ENCODE measurements around the gene ARID3A. TPM values are rescaled to one million over a fixed set of nuclear protein-coding genes. Genes with fewer than 3 reads are reported as not detected.

Gene ARID3A
- total and polyA plus RNA-seq, 2 experiments from 2014 or later = 2.8 to 8.5 TPM

- no peak overlapping the region for H3K4me2 ChIP-seq (ENCODE audit: unreplicated experiment)
- H3K9me2 ChIP-seq (ENCODE audit: insufficient read depth) = no peaks in the 10 kb centered on the region
- H3K36me3 ChIP-seq (ENCODE audit: low read depth) = no peaks in the 10 kb centered on the region
- WGBS, 2 experiments (ENCODE audit: low coverage in 1 of 2, low lambda C conversion rate in 2 of 2, missing lambda C conversion rate in 2 of 2) = 62 to 80% methylated on average over 5 of the region's 5 CpGs
- H3K9me3 ChIP-seq (ENCODE audit: low read depth) = no peaks in the 10 kb centered on the region
- H3K27ac ChIP-seq = no peak overlapping the region; the same call in 1 of the 2 replicates
- H3K9ac ChIP-seq = peak overlapping the region; percentile 94; the same call in 1 of the 2 replicates
- DNase-seq = no peak
- no peaks in the 10 kb centered on the region for H3K27me3 ChIP-seq (replicated peaks; ENCODE audit: insufficient read depth)
- H3F3A ChIP-seq (ENCODE audit: insufficient read depth) = peaks cover 17% of the 10 kb centered on the region
- peaks cover 33% of the 10 kb centered on the region for H3K4me1 ChIP-seq (ENCODE audit: insufficient read depth)
- in situ Hi-C loops (cut with MboI) = no loop called here
- TF ChIP-seq EZH2phosphoT487 (IDR thresholded peaks at IDR 0.05; ENCODE audit: insufficient read depth, low read depth) (no peak), EZH2 (IDR thresholded peaks at IDR 0.05; ENCODE audit: insufficient read depth, poor library complexity, severe bottlenecking) (no peak)
- H3K79me2 ChIP-seq (ENCODE audit: insufficient read depth) = peaks cover 75% of the 10 kb centered on the region
- 0 out of 2 replicates have a peak overlapping the region, but pooled peaks have one; percentile 85 for H3K4me3 ChIP-seq
- no peaks in the 10 kb centered on the region; the same call in 1 of the 2 replicates for H4K20me1 ChIP-seq (ENCODE audit: insufficient read depth)
- H2AFZ ChIP-seq = no peak overlapping the region
These were observed 92.6 kb downstream of the ARID3A start for GRCh38 chr19:1018393-1018792.

GRCh38 chr19:1018932-1019615 lies 93.2 kb downstream of the ARID3A start:
- H3K27ac ChIP-seq = peak overlapping the region; percentile 85; the same call in 1 of the 2 replicates
- peaks cover 17% of the 10 kb centered on the region for H3F3A ChIP-seq (ENCODE audit: insufficient read depth)
- in situ Hi-C loops (cut with MboI) = no loop called here
- H3K79me2 ChIP-seq (ENCODE audit: insufficient read depth) = peaks cover 68% of the 10 kb centered on the region
- H3K9me3 ChIP-seq (ENCODE audit: low read depth) = no peaks in the 10 kb centered on the region
- no peaks in the 10 kb centered on the region; the same call in 1 of the 2 replicates for H4K20me1 ChIP-seq (ENCODE audit: insufficient read depth)
- peak overlapping the region; percentile 92 for H3K4me2 ChIP-seq (ENCODE audit: unreplicated experiment)
- peaks cover 33% of the 10 kb centered on the region for H3K4me1 ChIP-seq (ENCODE audit: insufficient read depth)
- H2AFZ ChIP-seq = no peak overlapping the region
- no peaks in the 10 kb centered on the region for H3K36me3 ChIP-seq (ENCODE audit: low read depth)
- peak overlapping the region; percentile 85 for H3K4me3 ChIP-seq
- no peaks in the 10 kb centered on the region for H3K9me2 ChIP-seq (ENCODE audit: insufficient read depth)
- DNase-seq = no peak
- peak overlapping the region; percentile 94 for H3K9ac ChIP-seq
- WGBS, 2 experiments (ENCODE audit: low coverage in 1 of 2, low lambda C conversion rate in 2 of 2, missing lambda C conversion rate in 2 of 2) = 41 to 43% methylated on average over 16 to 17 of the region's 17 CpGs
- no peaks in the 10 kb centered on the region for H3K27me3 ChIP-seq (replicated peaks; ENCODE audit: insufficient read depth)
- TF ChIP-seq EZH2phosphoT487 (IDR thresholded peaks at IDR 0.05; ENCODE audit: insufficient read depth, low read depth) (no peak), EZH2 (IDR thresholded peaks at IDR 0.05; ENCODE audit: insufficient read depth, poor library complexity, severe bottlenecking) (no peak)

GRCh38 chr19:1019616-1019961 lies 93.8 kb downstream of the ARID3A start:
- no peaks in the 10 kb centered on the region for H3K9me3 ChIP-seq (ENCODE audit: low read depth)
- no peaks in the 10 kb centered on the region for H3K27me3 ChIP-seq (replicated peaks; ENCODE audit: insufficient read depth)
- H3K4me2 ChIP-seq (ENCODE audit: unreplicated experiment) = peak overlapping the region; percentile 92
- peak overlapping the region; percentile 94 for H3K9ac ChIP-seq
- WGBS, 2 experiments (ENCODE audit: low coverage in 1 of 2, low lambda C conversion rate in 2 of 2, missing lambda C conversion rate in 2 of 2) = 53 to 60% methylated on average over 18 of the region's 18 CpGs
- H3K36me3 ChIP-seq (ENCODE audit: low read depth) = no peaks in the 10 kb centered on the region
- H3K79me2 ChIP-seq (ENCODE audit: insufficient read depth) = peaks cover 63% of the 10 kb centered on the region
- H3K4me3 ChIP-seq = peak overlapping the region; percentile 85
- TF ChIP-seq EZH2 (IDR thresholded peaks at IDR 0.05; ENCODE audit: insufficient read depth, poor library complexity, severe bottlenecking) (no peak), EZH2phosphoT487 (IDR thresholded peaks at IDR 0.05; ENCODE audit: insufficient read depth, low read depth) (no peak)
- in situ Hi-C loops (cut with MboI) = no loop called here
- peaks cover 33% of the 10 kb centered on the region for H3K4me1 ChIP-seq (ENCODE audit: insufficient read depth)
- H4K20me1 ChIP-seq (ENCODE audit: insufficient read depth) = no peaks in the 10 kb centered on the region; the same call in 1 of the 2 replicates
- H3K9me2 ChIP-seq (ENCODE audit: insufficient read depth) = no peaks in the 10 kb centered on the region
- H2AFZ ChIP-seq = no peak overlapping the region
- DNase-seq = no peak
- peaks cover 17% of the 10 kb centered on the region for H3F3A ChIP-seq (ENCODE audit: insufficient read depth)
- H3K27ac ChIP-seq = peak overlapping the region; percentile 85

- Histone ChIP-seq H3K4me3 (peak overlapping the region; percentile 85), H3K79me2 (ENCODE audit: insufficient read depth) (peaks cover 57% of the 10 kb centered on the region), H3K27ac (peak overlapping the region; percentile 85), H3K36me3 (ENCODE audit: low read depth) (no peaks in the 10 kb centered on the region), H3F3A (ENCODE audit: insufficient read depth) (peaks cover 17% of the 10 kb centered on the region), H3K27me3 (replicated peaks; ENCODE audit: insufficient read depth) (no peaks in the 10 kb centered on the region), H3K4me1 (ENCODE audit: insufficient read depth) (peaks cover 33% of the 10 kb centered on the region), H4K20me1 (ENCODE audit: insufficient read depth) (no peaks in the 10 kb centered on the region; the same call in 1 of the 2 replicates), H3K9me3 (ENCODE audit: low read depth) (no peaks in the 10 kb centered on the region), H3K4me2 (ENCODE audit: unreplicated experiment) (peak overlapping the region; percentile 92), H2AFZ (no peak overlapping the region), H3K9ac (peak overlapping the region; percentile 94), H3K9me2 (ENCODE audit: insufficient read depth) (no peaks in the 10 kb centered on the region)
- 2 to 4% methylated on average over 34 to 60 of the region's 60 CpGs for WGBS, 2 experiments (ENCODE audit: low coverage in 1 of 2, low lambda C conversion rate in 2 of 2, missing lambda C conversion rate in 2 of 2)
- TF ChIP-seq EZH2phosphoT487 (IDR thresholded peaks at IDR 0.05; ENCODE audit: insufficient read depth, low read depth) (no peak), EZH2 (IDR thresholded peaks at IDR 0.05; ENCODE audit: insufficient read depth, poor library complexity, severe bottlenecking) (no peak)
- DNase-seq = no peak
- in situ Hi-C loops (cut with MboI) = no loop called here
These were observed 94.4 kb downstream of the ARID3A start for GRCh38 chr19:1019980-1020867.
